Activated CD8-positive, alpha-beta T cell treated with anti-CD3 and anti-CD28 coated beads for 36 hours (primary cell): ENCODE results near the gene RPS6KC1. TPM values are rescaled to one million over a fixed set of nuclear protein-coding genes. Genes with fewer than 3 reads are reported as not detected.
"Not testable (repeated sequence)": the region's sequence is repeated elsewhere in the genome, so short reads cannot be mapped to it uniquely, and the experiment has no call there.

Source experiments
- ATAC-seq: fragments of 200-7000 bp; cut with Tn5 transposase; one replicate; pipeline ENCODE4 v1.10.0; 2021; ENCODE audit warnings: mild to moderate bottlenecking, moderate library complexity
- CTCF ChIA-PET: fragments of 350-600 bp; sonication (Branson Sonifier 250); formaldehyde crosslinking; loops from one replicate; lab custom pipeline; 2021; ENCODE audit warnings: antibody characterized with exemption; lab: Charles Lee
- POLR2A ChIA-PET: fragments of 350-600 bp; sonication (Branson Sonifier 250); formaldehyde crosslinking; loops from one replicate; lab custom pipeline; 2021; ENCODE audit warnings: antibody characterized with exemption; lab: Charles Lee
- DNase-seq: peaks from one replicate; pipeline ENCODE4 v3.0.0-alpha.2; 2020
- H3K27ac Mint-ChIP-seq: one replicate; pipeline ENCODE4 v1.8.0; 2021; ENCODE audit warnings: mild to moderate bottlenecking, mixed read lengths
- H3K27me3 Mint-ChIP-seq: one replicate; pipeline ENCODE4 v1.8.0; 2021; ENCODE audit warnings: mixed read lengths
- H3K36me3 Mint-ChIP-seq: one replicate; pipeline ENCODE4 v1.8.0; 2021; ENCODE audit warnings: low read depth, mixed read lengths
- H3K4me1 Mint-ChIP-seq: one replicate; pipeline ENCODE4 v1.8.0; 2021; ENCODE audit warnings: low read depth, mixed read lengths
- H3K4me3 Mint-ChIP-seq: one replicate; pipeline ENCODE4 v1.8.0; 2021; ENCODE audit warnings: mild to moderate bottlenecking, moderate library complexity, mixed read lengths
- H3K9me3 Mint-ChIP-seq: one replicate; pipeline ENCODE4 v1.8.0; 2021; ENCODE audit warnings: mixed read lengths
- intact Hi-C: fragments of 100-400 bp; cut with micrococcal nuclease; formaldehyde crosslinking; loops from one replicate; pipeline ENCODE4 v1.10.0; 2022
- total RNA-seq, 2 experiments: library from RNA; stranded (reverse); gene quantifications; one replicate each; pipeline ENCODE4 v1.2.3, GENCODE V29; 2021
- TF ChIP-seq, protein P1 (sequence below): fragments of 200-600 bp; IDR thresholded peaks from one replicate; pipeline ENCODE4 v1.8.0; 2022; ENCODE audit warnings: antibody characterized with exemption, mild to moderate bottlenecking

The RPS6KC1 gene
- total RNA-seq, 2 experiments from 2014 or later, result 5.3 TPM

DNA sequence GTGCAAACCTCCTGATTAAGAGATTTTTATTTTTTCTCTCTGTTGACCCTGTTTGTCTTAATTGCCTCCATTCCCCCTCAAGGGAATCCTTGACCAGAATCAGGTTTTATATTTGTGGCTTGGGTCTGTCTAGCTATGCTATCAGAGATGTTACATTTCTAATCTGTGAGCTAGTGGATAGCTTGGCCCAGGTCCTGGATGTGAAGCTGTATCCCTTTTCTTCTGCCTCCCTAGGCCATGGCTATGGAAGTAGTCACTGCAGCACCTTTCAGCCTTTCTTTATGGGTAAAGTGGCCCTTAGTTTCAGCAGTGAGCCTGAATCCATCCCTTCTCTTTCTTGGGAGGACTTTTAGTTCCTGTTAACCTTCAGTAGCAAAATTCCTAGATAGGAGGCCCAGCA is 18.4 kb upstream of the RPS6KC1 start:
- Mint-ChIP-seq H3K4me1 (no peaks in the 10 kb centered on the region), H3K4me3 (no peak overlapping the region), H3K9me3 (no peaks in the 10 kb centered on the region), H3K27ac (no peak overlapping the region), H3K36me3 (no peaks in the 10 kb centered on the region), H3K27me3 (peaks cover 28% of the 10 kb centered on the region)
- intact Hi-C loops, result no loop called here
- TF ChIP-seq, protein P1, sequence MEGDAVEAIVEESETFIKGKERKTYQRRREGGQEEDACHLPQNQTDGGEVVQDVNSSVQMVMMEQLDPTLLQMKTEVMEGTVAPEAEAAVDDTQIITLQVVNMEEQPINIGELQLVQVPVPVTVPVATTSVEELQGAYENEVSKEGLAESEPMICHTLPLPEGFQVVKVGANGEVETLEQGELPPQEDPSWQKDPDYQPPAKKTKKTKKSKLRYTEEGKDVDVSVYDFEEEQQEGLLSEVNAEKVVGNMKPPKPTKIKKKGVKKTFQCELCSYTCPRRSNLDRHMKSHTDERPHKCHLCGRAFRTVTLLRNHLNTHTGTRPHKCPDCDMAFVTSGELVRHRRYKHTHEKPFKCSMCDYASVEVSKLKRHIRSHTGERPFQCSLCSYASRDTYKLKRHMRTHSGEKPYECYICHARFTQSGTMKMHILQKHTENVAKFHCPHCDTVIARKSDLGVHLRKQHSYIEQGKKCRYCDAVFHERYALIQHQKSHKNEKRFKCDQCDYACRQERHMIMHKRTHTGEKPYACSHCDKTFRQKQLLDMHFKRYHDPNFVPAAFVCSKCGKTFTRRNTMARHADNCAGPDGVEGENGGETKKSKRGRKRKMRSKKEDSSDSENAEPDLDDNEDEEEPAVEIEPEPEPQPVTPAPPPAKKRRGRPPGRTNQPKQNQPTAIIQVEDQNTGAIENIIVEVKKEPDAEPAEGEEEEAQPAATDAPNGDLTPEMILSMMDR, result no peak
- ATAC-seq, result no peak
- ChIA-PET POLR2A (no interaction called here), CTCF (interaction anchor here (1.0 kb wide), 1 partner anchor 9 kb away, joined by 3 read pairs; no protein-coding TSS in a partner anchor)
- DNase-seq, result no peak

DNA sequence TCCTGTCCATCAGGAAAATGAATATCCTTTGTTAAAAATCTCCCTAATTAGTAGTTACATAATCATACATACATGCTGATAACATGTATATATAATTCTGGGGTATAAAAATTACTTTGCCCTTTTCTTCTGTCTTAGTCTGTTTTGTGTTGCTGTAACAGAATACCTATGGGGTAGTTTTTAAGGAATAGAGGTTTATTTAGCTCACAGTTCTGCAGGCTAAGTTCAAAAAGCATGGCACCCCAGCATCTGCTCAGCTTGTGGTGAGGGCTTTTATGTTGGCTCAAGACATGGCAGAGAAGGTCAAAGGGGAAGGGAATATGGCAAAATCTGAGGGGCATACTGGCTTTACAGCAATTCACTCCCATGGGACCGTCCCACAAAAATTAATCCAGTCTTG is 16.3 kb upstream of the RPS6KC1 start:
- Mint-ChIP-seq H3K36me3 (no peaks in the 10 kb centered on the region), H3K4me1 (no peaks in the 10 kb centered on the region), H3K27me3 (peaks cover 32% of the 10 kb centered on the region), H3K9me3 (no peaks in the 10 kb centered on the region), H3K27ac (no peak overlapping the region), H3K4me3 (no peak overlapping the region)
- CTCF ChIA-PET, result no interaction called here
- POLR2A ChIA-PET, result no interaction called here
- TF ChIP-seq, protein P1, result no peak
- ATAC-seq, result no peak
- intact Hi-C loops, result no loop called here
- no peak for DNase-seq

DNA sequence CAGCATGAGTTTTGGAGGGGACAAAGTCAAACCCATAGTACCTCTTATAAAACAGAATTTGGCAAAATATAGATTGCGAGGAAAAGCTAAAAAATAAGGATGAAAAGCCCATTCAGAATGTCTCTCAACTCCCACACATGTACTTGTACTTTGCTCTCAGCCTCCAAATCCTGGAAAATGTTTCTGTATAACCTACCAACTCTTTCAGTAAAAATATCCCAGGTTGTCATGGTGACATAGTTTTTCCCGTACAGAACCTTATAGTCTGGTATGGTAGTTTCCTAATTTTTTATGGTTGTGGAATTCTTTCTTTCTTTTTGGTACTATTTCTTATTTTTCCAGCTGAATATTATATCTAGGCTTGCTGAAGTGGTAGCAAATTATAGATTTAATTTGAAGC is 15.5 kb upstream of the RPS6KC1 start:
- Mint-ChIP-seq H3K4me1 (no peaks in the 10 kb centered on the region), H3K27ac (no peak overlapping the region), H3K9me3 (no peaks in the 10 kb centered on the region), H3K27me3 (peaks cover 26% of the 10 kb centered on the region), H3K36me3 (no peaks in the 10 kb centered on the region), H3K4me3 (no peak overlapping the region)
- CTCF ChIA-PET, result no interaction called here
- DNase-seq (no peak), ATAC-seq (no peak)
- TF ChIP-seq, protein P1, result no peak
- POLR2A ChIA-PET, result no interaction called here
- intact Hi-C loops, result no loop called here

DNA sequence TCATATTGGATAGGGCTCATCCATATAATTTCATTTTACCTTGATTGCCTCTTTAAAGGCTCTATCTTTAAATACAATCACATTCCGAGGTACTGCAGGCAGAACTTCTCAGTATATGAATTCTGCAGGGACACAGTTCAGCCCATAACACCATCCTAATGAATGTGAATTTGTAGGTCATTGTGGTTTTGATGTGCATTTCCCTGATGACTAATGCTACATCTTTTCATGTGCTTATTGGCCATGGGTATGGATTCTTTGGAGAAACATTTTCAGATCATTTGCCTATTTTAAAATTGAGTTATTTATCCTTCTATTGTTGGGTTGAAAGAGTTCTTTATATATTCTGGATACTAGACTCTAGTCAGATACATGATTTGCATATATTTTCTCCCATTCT is 9.6 kb upstream of the RPS6KC1 start:
- no peak for ATAC-seq
- Mint-ChIP-seq H3K4me1 (peaks cover 7% of the 10 kb centered on the region), H3K27ac (no peak overlapping the region), H3K9me3 (no peaks in the 10 kb centered on the region), H3K36me3 (no peaks in the 10 kb centered on the region), H3K4me3 (no peak overlapping the region), H3K27me3 (peaks cover 10% of the 10 kb centered on the region)
- no peak for DNase-seq
- POLR2A ChIA-PET, result no interaction called here
- TF ChIP-seq, protein P1, result no peak
- CTCF ChIA-PET, result no interaction called here
- intact Hi-C loops, result no loop called here

DNA sequence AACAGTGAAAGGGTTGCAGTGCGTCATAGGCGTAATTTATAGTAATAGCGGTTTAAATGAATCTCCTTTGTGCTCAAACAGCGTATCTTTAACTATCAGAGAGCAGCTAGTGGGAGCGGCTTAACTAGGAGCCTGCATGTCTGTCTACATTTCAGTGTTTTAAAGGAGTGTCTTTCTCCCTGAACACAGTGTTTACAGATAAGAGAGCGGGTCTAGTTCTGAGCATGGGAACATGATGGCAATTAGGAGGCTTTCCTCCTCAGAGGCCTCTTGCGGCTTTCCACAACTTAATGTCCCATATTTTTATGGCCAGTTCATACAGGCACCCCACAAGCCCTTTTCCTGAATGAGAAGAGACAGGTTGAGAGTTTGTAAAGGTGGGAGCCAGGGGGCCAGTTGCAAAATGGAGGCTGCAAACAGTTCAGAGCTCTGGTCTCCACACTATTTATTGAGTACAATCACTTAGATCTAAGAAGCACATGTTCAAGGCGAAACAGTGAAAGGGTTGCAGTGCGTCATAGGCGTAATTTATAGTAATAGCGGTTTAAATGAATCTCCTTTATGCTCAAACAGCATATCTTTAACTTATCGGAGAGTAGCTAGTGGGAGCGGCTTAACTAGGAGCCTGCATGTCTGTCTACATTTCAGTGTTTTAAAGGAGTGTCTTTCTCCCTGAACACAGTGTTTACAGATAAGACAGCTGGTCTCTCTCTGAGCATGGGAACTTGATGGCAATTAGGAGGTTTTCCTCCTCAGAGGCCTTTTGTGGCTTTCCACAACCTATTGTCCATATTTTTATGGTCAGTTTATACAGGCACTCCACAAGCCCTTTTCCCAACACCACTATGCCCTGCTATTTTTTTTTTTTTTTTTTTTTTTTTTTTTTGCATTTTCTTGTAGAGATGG is 5.5 kb upstream of the RPS6KC1 start:
- H3K4me3 Mint-ChIP-seq, H3K36me3 Mint-ChIP-seq, intact Hi-C loops, DNase-seq, H3K9me3 Mint-ChIP-seq, CTCF ChIA-PET, ATAC-seq, POLR2A ChIA-PET, H3K27ac Mint-ChIP-seq: not testable (repeated sequence)
- H3K4me1 Mint-ChIP-seq, result peaks cover 13% of the 10 kb centered on the region
- H3K27me3 Mint-ChIP-seq, result peaks cover 11% of the 10 kb centered on the region
